IPS DF 6.9 (cell line): Measurements from ENCODE around the gene KRTAP12-1.
"Not testable (repeated sequence)": the region's sequence is repeated elsewhere in the genome, so short reads cannot be mapped to it uniquely, and the experiment has no call there.

Experiments
- DNase-seq: peaks from one replicate; pipeline ENCODE4 v3.0.0-alpha.2; 2013; ENCODE audit warnings: low read depth, low spot score
- H3K27ac ChIP-seq: one replicate; pipeline ENCODE4 v1.5.1; 2013; ENCODE audit warnings: low read length, control low read depth
- H3K27me3 ChIP-seq: 2 replicates; pipeline ENCODE4 v1.6.1; 2013; ENCODE audit warnings: mild to moderate bottlenecking, low read length; ENCODE audit not compliant: control insufficient read depth, insufficient read depth
- H3K36me3 ChIP-seq: 2 replicates; pipeline ENCODE4 v1.6.1; 2013; ENCODE audit warnings: low read length; ENCODE audit not compliant: control insufficient read depth, insufficient read depth
- H3K4me1 ChIP-seq: 2 replicates; pipeline ENCODE4 v1.6.1; 2013; ENCODE audit warnings: low read length; ENCODE audit not compliant: control insufficient read depth, insufficient read depth
- H3K4me3 ChIP-seq: 2 replicates; pipeline ENCODE4 v1.5.1; 2013; ENCODE audit warnings: mild to moderate bottlenecking, low read length
- H3K9me3 ChIP-seq: 2 replicates; pipeline ENCODE4 v1.6.1; 2013; ENCODE audit warnings: low read length, inconsistent platforms; ENCODE audit not compliant: control insufficient read depth, insufficient read depth
- WGBS: extraction: QIAGEN DNeasy Blood & Tissue Kit; methylation state at CpG from one replicate; pipeline ENCODE4 v1.1.7; 2013; ENCODE audit warnings: mixed read lengths, missing lambda C conversion rate; ENCODE audit not compliant: insufficient read length, insufficient coverage; 5-methylcytosine and 5-hydroxymethylcytosine counted together

The KRTAP12-1 gene

DNA sequence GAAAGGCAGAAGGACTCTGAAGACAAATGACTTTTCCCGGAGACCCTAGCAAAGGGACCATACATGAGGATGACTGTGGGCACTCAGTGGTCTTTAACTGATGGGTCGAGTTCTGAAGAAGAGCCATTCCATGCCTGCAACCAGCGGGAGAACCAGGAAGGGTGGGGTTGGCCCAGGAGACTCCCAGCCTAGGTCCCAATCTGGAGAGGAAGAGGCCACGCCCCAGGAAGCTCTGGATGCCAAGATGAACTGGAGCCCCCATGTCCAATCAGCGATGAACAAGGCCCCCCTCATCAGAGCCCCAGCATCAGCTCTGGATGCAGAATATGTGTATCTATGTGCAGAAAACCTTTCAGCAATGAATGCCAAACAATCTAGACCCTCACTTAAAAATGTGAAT, 41.2 kb downstream of the KRTAP12-1 start:
- WGBS: no CpG with 5 or more reads among the region's 5 CpGs
- Histone ChIP-seq H3K27me3 (no peaks in the 10 kb centered on the region), H3K27ac (no peak overlapping the region), H3K36me3 (no peaks in the 10 kb centered on the region), H3K4me3 (no peak overlapping the region), H3K9me3 (no peaks in the 10 kb centered on the region), H3K4me1 (no peaks in the 10 kb centered on the region)
- DNase-seq: no peak

DNA sequence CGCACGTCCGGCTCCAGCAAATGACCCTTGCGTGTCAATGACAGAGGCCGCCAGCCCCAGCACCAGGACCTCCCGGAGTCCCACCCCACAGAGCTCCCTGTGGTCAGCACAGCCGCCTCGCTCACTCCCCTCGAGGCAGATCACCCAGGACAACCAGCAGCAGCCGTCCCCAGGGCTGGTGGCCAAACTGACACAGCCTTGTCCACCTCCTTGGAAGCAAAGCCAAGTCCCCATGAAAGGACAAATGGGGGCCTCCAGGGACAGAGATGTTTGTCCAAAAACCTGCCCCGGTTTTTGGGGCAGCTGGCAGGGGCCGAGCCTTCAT, 42.7 kb downstream of the KRTAP12-1 start:
- Histone ChIP-seq H3K27ac (no peak overlapping the region), H3K4me3 (no peak overlapping the region), H3K4me1 (no peaks in the 10 kb centered on the region), H3K9me3 (no peaks in the 10 kb centered on the region), H3K36me3 (no peaks in the 10 kb centered on the region), H3K27me3 (no peaks in the 10 kb centered on the region)
- no CpG with 5 or more reads among the region's 12 CpGs for WGBS
- DNase-seq: no peak

DNA sequence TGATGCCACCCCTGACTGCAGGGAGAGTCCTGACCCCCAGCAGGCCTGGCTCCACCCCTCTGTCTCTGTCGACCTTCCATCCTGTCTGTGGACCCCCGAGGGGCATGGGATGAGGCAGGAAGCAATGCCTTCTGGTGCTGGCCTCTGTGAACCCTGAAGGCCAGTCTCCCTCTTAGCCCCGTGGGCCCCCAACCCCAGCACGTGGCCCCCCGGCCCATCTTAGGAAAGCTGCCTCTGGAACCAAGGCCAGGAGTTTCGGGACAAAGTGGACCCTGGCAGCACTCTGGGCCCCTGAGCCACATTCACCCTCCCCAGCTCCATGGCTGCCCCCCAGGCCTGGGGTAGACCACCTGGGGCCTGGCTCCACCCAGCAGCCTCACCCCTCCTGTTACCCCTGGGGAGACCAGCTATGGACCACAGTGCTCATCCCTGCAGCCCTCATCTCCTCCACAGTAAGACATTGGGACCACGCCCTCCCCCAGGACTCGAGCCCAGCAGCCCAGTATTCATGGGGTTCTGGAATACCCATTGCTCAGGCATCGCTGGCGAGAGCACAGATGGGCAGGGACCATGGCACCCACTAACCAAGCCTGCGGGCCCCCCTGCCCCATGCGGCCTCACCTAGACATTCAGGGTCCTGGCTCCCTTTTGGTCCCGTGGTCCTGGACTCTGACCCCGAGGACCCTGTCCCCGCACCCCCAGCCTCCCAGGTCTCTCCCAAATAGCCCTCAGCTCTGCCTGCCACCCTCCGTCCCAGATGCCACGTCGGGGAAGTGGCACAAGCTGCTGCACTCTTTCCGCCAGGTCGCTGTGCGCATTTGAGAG, 43.2 kb downstream of the KRTAP12-1 start:
- not testable (repeated sequence) for H3K27ac ChIP-seq, H3K36me3 ChIP-seq, DNase-seq, H3K4me1 ChIP-seq, H3K27me3 ChIP-seq, H3K9me3 ChIP-seq, H3K4me3 ChIP-seq
- no CpG with 5 or more reads among the region's 21 CpGs for WGBS

DNA sequence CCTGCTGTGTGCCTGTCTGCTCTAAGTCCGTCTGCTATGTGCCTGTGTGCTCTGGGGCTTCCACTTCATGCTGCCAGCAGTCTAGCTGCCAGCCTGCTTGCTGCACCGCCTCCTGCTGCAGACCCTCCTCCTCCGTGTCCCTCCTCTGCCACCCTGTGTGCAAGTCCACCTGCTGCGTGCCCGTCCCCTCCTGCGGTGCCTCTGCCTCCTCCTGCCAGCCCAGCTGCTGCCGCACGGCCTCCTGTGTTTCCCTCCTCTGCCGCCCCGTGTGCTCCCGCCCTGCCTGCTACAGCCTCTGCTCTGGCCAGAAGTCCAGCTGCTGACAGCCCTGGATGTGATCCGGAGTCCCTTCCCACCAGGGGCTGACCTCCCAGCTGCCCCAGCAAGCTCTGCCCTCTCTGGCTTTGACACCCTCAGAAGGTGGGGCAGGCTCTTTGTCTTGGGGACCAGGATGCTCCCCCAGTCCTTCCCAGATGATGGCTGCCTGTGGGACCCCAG, 44.1 kb downstream of the KRTAP12-1 start:
- H3K27me3 ChIP-seq, H3K36me3 ChIP-seq: not testable (repeated sequence)
- no CpG with 5 or more reads among the region's 12 CpGs for WGBS

DNA sequence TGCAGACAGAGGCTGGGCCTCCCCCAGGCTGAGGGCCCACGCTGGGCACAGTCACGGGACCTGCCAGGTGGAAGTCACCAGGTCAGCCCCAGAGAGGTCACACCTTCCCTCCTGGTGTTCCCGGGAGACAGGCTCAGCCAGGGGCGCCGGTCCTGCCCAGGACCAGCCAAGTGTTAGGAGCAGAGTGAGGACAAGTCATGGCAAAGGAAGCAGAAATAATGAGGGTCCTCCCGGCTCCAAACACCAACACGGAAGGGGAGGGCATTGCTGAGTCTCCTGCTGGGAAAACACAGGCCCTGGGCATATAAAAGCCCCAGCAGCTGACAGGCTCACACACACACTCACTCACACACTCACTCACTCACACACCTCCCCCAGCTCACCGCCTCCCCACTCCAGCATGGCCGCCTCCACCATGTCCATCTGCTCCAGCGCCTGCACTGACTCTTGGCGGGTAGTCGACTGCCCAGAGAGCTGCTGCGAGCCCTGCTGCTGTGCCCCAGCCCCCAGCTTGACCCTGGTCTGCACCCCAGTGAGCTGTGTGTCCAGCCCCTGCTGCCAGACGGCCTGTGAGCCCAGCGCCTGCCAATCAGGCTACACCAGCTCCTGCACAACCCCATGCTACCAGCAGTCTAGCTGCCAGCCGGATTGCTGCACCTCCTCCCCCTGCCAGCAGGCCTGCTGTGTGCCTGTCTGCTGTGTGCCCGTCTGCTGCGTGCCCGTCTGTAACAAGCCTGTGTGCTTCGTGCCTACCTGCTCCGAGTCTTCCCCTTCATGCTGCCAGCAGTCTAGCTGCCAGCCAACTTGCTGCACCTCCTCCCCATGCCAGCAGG, 44.7 kb downstream of the KRTAP12-1 start, which contains the start of gene KRTAP10-10:
TSS of gene KRTAP10-10 (plus strand) at position 339 of the 833 bp plus-strand sequence. CDS start at position 401, 62 bp downstream.
- DNase-seq: no peak
- H3K4me1 ChIP-seq: no peaks in the 10 kb centered on the region
- H3K27ac ChIP-seq: no peak within 1 kb of the TSS
- no peak within 1 kb of the TSS for H3K4me3 ChIP-seq
- no peaks in the 10 kb centered on the region for H3K27me3 ChIP-seq
- no peaks in the 10 kb centered on the region for H3K36me3 ChIP-seq
- no peaks in the 10 kb centered on the region for H3K9me3 ChIP-seq
- no CpG with 5 or more reads among the region's 21 CpGs for WGBS

More for the DNA sequence above, 44.1 kb downstream of the KRTAP12-1 start:
- not testable (repeated sequence) for H3K4me1 ChIP-seq, H3K9me3 ChIP-seq, H3K4me3 ChIP-seq, DNase-seq, H3K27ac ChIP-seq

DNA sequence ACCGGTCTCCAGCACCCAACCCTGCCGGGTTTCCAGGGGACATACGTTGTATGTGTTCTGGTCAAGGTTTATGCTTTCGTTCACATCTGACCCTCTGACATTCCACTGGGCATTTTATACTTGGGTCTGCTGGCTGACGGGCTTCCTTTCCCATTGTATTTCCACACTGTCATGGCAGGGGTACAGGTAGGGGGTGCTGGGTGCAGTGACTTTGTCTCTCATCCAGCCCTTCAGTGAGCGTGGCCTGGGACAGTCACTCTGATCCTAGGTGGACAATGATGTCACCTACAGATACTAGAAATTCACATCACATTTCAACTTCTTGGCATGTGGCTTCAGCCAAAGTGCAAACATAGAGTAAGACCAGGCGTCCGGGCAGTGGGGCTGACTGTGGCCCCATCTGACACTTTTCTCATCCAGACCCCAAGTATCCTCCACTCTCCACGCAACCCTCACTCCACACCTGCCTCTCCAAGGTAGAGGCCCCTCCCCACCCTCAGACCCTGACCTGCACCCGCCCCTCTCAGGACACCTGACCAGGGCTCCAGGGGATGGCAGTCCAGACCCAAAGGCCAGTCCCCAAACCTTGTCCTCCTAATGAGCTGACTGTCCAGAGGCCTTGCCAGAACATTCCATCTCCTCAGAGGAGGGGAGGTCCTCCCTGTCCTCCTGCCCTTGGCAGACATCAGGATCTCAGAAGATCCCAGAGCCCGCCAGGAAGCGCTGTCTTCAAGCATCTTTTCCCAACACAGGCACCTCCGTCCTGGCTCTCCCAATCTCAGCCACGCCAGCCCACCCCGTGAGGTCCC, 45.5 kb downstream of the KRTAP12-1 start:
- Histone ChIP-seq H3K4me1 (no peaks in the 10 kb centered on the region), H3K9me3 (no peaks in the 10 kb centered on the region), H3K27ac (no peak overlapping the region), H3K27me3 (no peaks in the 10 kb centered on the region), H3K36me3 (no peaks in the 10 kb centered on the region), H3K4me3 (no peak overlapping the region)
- DNase-seq: no peak
- WGBS: no CpG with 5 or more reads among the region's 15 CpGs

DNA sequence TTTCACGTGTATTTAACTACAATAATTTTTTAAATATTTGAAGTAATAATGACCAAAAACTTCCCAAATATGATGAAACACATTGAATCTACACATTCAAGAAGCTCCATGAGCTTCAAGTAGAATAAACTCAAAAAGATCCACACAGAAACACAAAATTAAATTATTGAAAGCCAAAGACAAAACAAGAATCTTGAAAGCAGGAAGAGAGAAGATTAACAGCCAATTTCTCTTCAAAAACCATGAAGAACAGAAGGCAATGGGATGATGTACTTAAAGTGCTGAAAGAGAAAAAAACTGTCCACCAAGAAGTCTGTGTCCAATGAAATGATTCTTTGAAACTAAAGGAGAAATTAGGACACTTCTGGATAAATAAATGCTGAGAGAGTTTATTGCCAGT, 49.9 kb downstream of the KRTAP12-1 start:
- no peak overlapping the region for H3K4me3 ChIP-seq
- no peaks in the 10 kb centered on the region for H3K36me3 ChIP-seq
- H3K9me3 ChIP-seq: no peaks in the 10 kb centered on the region
- DNase-seq: no peak
- no peaks in the 10 kb centered on the region for H3K27me3 ChIP-seq
- H3K27ac ChIP-seq: no peak overlapping the region
- WGBS: no CpG with 5 or more reads among the region's 1 CpG
- no peaks in the 10 kb centered on the region for H3K4me1 ChIP-seq
